Chondrocyte (in vitro differentiated cells): ENCODE measurements around the gene CHRNE. TPM values are rescaled to one million over a fixed set of nuclear protein-coding genes. Genes with fewer than 3 reads are reported as not detected.

Experiments
- DNase-seq: peaks from one replicate; pipeline ENCODE4 v3.0.0; 2021; ENCODE audit warnings: mixed read lengths, low spot score
- H3K27ac Mint-ChIP-seq: one replicate; pipeline ENCODE4 v1.8.0; 2021; ENCODE audit warnings: mild to moderate bottlenecking, moderate library complexity, mixed read lengths; ENCODE audit not compliant: unreplicated experiment
- H3K27me3 Mint-ChIP-seq: 2 replicates; pipeline ENCODE4 v1.8.0; 2021; ENCODE audit warnings: low read depth, mixed read lengths
- H3K36me3 Mint-ChIP-seq: 2 replicates; pipeline ENCODE4 v1.8.0; 2021; ENCODE audit warnings: low read depth, mixed read lengths
- H3K4me1 Mint-ChIP-seq: 2 replicates; pipeline ENCODE4 v1.8.0; 2021; ENCODE audit warnings: low read depth, mild to moderate bottlenecking, mixed read lengths
- H3K4me3 Mint-ChIP-seq: one replicate; pipeline ENCODE4 v1.8.0; 2021; ENCODE audit warnings: mild to moderate bottlenecking, moderate library complexity, mixed read lengths; ENCODE audit not compliant: unreplicated experiment
- H3K9me3 Mint-ChIP-seq: 2 replicates; pipeline ENCODE4 v1.8.0; 2021; ENCODE audit warnings: low read depth, mixed read lengths
- total RNA-seq: library from RNA; stranded (reverse); gene quantifications from 3 replicates; pipeline ENCODE4 v1.2.1, GENCODE V29; 2021
- TF ChIP-seq, protein P1 (sequence below): fragments of 200-600 bp; sonication (generic); IDR thresholded peaks from 2 replicates; pipeline ENCODE4 v1.5.0; 2021; ENCODE audit warnings: antibody characterized with exemption, mild to moderate bottlenecking, moderate library complexity

The CHRNE gene
- total RNA-seq, 1 donor from 2014 or later = 0.35 TPM

DNA sequence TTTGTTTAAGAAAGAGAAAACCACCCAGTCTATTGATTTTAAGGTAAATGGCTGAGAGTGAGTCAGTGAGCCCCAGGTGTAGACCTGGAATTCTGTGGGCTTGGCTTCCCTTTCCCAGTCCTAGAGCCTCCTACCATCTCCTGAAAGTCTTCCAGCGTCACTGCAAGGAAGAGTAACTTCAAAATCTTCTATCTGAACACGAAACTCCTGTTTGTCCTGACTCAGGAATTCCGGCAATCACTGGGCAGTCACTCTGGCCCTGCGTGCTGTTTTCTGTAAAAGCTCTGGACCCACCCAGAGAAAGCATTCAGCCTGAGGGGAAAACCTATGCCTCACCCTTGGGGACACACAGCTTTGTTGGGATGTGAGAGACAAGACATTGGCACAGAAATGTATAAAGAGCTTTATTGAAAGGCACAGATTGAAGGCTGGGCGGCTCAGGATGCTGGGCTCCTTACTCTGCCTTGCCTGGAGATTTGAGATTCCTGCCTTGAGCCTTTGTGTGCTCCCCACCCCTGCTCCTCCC is 53.8 kb downstream of the CHRNE start:
- H3K27me3 Mint-ChIP-seq = no peaks in the 10 kb centered on the region
- no peaks in the 10 kb centered on the region for H3K9me3 Mint-ChIP-seq
- H3K4me3 Mint-ChIP-seq = peak overlapping the region; percentile 47
- H3K4me1 Mint-ChIP-seq = peaks cover 80% of the 10 kb centered on the region
- H3K27ac Mint-ChIP-seq = peak overlapping the region; percentile 90
- TF ChIP-seq, protein P1, sequence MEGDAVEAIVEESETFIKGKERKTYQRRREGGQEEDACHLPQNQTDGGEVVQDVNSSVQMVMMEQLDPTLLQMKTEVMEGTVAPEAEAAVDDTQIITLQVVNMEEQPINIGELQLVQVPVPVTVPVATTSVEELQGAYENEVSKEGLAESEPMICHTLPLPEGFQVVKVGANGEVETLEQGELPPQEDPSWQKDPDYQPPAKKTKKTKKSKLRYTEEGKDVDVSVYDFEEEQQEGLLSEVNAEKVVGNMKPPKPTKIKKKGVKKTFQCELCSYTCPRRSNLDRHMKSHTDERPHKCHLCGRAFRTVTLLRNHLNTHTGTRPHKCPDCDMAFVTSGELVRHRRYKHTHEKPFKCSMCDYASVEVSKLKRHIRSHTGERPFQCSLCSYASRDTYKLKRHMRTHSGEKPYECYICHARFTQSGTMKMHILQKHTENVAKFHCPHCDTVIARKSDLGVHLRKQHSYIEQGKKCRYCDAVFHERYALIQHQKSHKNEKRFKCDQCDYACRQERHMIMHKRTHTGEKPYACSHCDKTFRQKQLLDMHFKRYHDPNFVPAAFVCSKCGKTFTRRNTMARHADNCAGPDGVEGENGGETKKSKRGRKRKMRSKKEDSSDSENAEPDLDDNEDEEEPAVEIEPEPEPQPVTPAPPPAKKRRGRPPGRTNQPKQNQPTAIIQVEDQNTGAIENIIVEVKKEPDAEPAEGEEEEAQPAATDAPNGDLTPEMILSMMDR = no peak
- H3K36me3 Mint-ChIP-seq = no peaks in the 10 kb centered on the region
- DNase-seq = no peak

Other genes starting within 250 kb of the CHRNE start
- 44.1 to 56.2 TPM (median 48.2 TPM) in 3 replicates for gene PELP1, start 199.0 kb downstream of the CHRNE start, total RNA-seq
- 7.1 to 11.8 TPM (median 7.2 TPM) in 3 replicates for gene ARRB2, start 192.5 kb downstream of the CHRNE start, total RNA-seq
- gene MED11, start 171.7 kb downstream of the CHRNE start, total RNA-seq = 14.6 to 21.3 TPM (median 16.9 TPM) in 3 replicates
- gene ZMYND15, start 163.3 kb downstream of the CHRNE start, total RNA-seq = 0.23 to 0.48 TPM (median 0.45 TPM) in 3 replicates
- gene CXCL16, start 163.2 kb downstream of the CHRNE start, total RNA-seq = 4.7 to 8.0 TPM (median 5.4 TPM) in 3 replicates
- not detected in 3 replicates for gene TM4SF5, start 131.2 kb downstream of the CHRNE start, total RNA-seq
- 0.82 to 2.4 TPM (median 1.2 TPM) in 3 replicates for gene VMO1, start 116.7 kb downstream of the CHRNE start, total RNA-seq
- not detected in 3 replicates for gene GLTPD2, start 114.1 kb downstream of the CHRNE start, total RNA-seq
- gene PSMB6, start 106.9 kb downstream of the CHRNE start, total RNA-seq = 110 to 146 TPM (median 113 TPM) in 3 replicates
- 30.3 to 35.3 TPM (median 32.1 TPM) in 3 replicates for gene PLD2, start 95.9 kb downstream of the CHRNE start, total RNA-seq
- 89.1 to 93.0 TPM (median 90.6 TPM) in 3 replicates for gene MINK1, start 69.8 kb downstream of the CHRNE start, total RNA-seq
- gene C17orf107, start 3.6 kb downstream of the CHRNE start, total RNA-seq = 1.5 to 1.8 TPM (median 1.6 TPM) in 3 replicates
- gene GP1BA, start 29.2 kb upstream of the CHRNE start, total RNA-seq = not detected in 3 replicates
- gene SLC25A11, start 36.9 kb upstream of the CHRNE start, total RNA-seq = 44.0 to 62.4 TPM (median 46.6 TPM) in 3 replicates
- gene RNF167, start 37.2 kb upstream of the CHRNE start, total RNA-seq = 69.7 to 95.8 TPM (median 74.5 TPM) in 3 replicates
- gene PFN1, start 45.4 kb upstream of the CHRNE start, total RNA-seq = 512 to 784 TPM (median 766 TPM) in 3 replicates
- 7.0 to 9.8 TPM (median 7.4 TPM) in 3 replicates for gene ENO3, start 48.0 kb upstream of the CHRNE start, total RNA-seq
- 73.0 to 87.3 TPM (median 79.4 TPM) in 3 replicates for gene SPAG7, start 64.7 kb upstream of the CHRNE start, total RNA-seq
- gene CAMTA2, start 84.6 kb upstream of the CHRNE start, total RNA-seq = 47.4 to 97.8 TPM (median 90.2 TPM) in 3 replicates
- 0.74 to 1.5 TPM (median 0.85 TPM) in 3 replicates for gene INCA1, start 94.4 kb upstream of the CHRNE start, total RNA-seq
- 141 to 193 TPM (median 174 TPM) in 3 replicates for gene KIF1C, start 94.9 kb upstream of the CHRNE start, total RNA-seq
- not detected in 3 replicates for gene SLC52A1, start 132.3 kb upstream of the CHRNE start, total RNA-seq
- 0.29 to 0.69 TPM (median 0.55 TPM) in 3 replicates for gene ZFP3, start 175.4 kb upstream of the CHRNE start, total RNA-seq
- gene ZNF232, start 208.8 kb upstream of the CHRNE start, total RNA-seq = 7.4 to 8.3 TPM (median 8.0 TPM) in 3 replicates
- 0.10 to 0.15 TPM (median 0.12 TPM) in 3 replicates for gene USP6, start 212.9 kb upstream of the CHRNE start, total RNA-seq